H1 (cell line): ENCODE measurements around the gene DYDC2. TPM values are rescaled to one million over a fixed set of nuclear protein-coding genes. Genes with fewer than 3 reads are reported as not detected.

Experiments used
- RAD21 ChIP-seq, 2 experiments: IDR thresholded peaks in 1 of 2; conservative IDR thresholded peaks in 1 of 2; 2 replicates each; pipeline ENCODE4 v1.6.1; 2011; ENCODE audit warnings: low read depth in 2 of 2, low read length in 2 of 2, improper control_type of control experiment in 1 of 2, inconsistent platforms in 1 of 2, mild to moderate bottlenecking in 1 of 2, moderate library complexity in 1 of 2
- TAF7 ChIP-seq: optimal IDR thresholded peaks from 2 replicates; pipeline ENCODE3; 2011; ENCODE audit warnings: low read depth, mild to moderate bottlenecking, inconsistent platforms, low read length, moderate library complexity, borderline replicate concordance
- polyA plus RNA-seq, 7 experiments: library from polyadenylated mRNA; depleted of rRNA in 3 of 7; stranded (reverse) in 5 of 7; unstranded in 2 of 7; fragments of >200 nt in 5 of 7; fragments of 200-250 nt in 2 of 7; gene quantifications; 1 replicate in 5 of 7; 2 replicates in 1 of 7; 4 replicates in 1 of 7; pipeline versions ENCODE4 v1.2.1 to v1.2.3, GENCODE V29; 2011 to 2013; ENCODE audit warnings: missing spikeins in 2 of 7, mixed read lengths in 2 of 7
- total RNA-seq: library from RNA; stranded (reverse); fragmentation: NEBNext Ultra II Directional; extraction: Animal tissue kit (Norgen Biotek cat#: 25700); gene quantifications from 2 replicates; pipeline ENCODE4 v1.2.1, GENCODE V29; 2021
- TF ChIP-seq, protein P1 (sequence below): fragments of 300-600 bp; sonication (generic); IDR thresholded peaks from 2 replicates; pipeline ENCODE4 v1.7.1; 2012; ENCODE audit warnings: low read length, moderate library complexity, mild to moderate bottlenecking, inconsistent platforms; ENCODE audit not compliant: insufficient replicate concordance

Gene DYDC2
- total and polyA plus RNA-seq, 2 of the 8 experiments (the other 6 are each of a cell fraction or from before 2014, with no cell fraction given): 1.5 to 5.2 TPM

DNA sequence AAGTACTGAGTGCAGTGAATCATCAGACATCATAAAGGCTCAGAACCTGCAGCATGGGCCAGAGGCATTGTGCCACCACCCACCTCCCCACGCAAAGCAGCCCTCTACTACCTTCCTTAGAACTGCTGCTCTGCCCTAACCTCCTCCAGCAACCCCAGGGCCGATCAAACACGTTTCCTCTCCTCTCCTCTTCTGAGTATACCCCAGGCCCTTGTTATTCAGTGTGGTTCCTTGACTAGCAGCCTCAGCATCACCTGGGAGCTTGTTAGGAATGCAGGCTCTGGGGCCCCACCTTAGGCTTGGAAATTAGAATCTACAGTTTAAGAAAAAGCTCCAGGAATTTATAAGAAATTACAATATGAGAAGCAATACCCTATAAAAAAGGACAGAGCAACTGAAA lies 33.3 kb upstream of the DYDC2 start (continued):
- TF ChIP-seq, protein P1, sequence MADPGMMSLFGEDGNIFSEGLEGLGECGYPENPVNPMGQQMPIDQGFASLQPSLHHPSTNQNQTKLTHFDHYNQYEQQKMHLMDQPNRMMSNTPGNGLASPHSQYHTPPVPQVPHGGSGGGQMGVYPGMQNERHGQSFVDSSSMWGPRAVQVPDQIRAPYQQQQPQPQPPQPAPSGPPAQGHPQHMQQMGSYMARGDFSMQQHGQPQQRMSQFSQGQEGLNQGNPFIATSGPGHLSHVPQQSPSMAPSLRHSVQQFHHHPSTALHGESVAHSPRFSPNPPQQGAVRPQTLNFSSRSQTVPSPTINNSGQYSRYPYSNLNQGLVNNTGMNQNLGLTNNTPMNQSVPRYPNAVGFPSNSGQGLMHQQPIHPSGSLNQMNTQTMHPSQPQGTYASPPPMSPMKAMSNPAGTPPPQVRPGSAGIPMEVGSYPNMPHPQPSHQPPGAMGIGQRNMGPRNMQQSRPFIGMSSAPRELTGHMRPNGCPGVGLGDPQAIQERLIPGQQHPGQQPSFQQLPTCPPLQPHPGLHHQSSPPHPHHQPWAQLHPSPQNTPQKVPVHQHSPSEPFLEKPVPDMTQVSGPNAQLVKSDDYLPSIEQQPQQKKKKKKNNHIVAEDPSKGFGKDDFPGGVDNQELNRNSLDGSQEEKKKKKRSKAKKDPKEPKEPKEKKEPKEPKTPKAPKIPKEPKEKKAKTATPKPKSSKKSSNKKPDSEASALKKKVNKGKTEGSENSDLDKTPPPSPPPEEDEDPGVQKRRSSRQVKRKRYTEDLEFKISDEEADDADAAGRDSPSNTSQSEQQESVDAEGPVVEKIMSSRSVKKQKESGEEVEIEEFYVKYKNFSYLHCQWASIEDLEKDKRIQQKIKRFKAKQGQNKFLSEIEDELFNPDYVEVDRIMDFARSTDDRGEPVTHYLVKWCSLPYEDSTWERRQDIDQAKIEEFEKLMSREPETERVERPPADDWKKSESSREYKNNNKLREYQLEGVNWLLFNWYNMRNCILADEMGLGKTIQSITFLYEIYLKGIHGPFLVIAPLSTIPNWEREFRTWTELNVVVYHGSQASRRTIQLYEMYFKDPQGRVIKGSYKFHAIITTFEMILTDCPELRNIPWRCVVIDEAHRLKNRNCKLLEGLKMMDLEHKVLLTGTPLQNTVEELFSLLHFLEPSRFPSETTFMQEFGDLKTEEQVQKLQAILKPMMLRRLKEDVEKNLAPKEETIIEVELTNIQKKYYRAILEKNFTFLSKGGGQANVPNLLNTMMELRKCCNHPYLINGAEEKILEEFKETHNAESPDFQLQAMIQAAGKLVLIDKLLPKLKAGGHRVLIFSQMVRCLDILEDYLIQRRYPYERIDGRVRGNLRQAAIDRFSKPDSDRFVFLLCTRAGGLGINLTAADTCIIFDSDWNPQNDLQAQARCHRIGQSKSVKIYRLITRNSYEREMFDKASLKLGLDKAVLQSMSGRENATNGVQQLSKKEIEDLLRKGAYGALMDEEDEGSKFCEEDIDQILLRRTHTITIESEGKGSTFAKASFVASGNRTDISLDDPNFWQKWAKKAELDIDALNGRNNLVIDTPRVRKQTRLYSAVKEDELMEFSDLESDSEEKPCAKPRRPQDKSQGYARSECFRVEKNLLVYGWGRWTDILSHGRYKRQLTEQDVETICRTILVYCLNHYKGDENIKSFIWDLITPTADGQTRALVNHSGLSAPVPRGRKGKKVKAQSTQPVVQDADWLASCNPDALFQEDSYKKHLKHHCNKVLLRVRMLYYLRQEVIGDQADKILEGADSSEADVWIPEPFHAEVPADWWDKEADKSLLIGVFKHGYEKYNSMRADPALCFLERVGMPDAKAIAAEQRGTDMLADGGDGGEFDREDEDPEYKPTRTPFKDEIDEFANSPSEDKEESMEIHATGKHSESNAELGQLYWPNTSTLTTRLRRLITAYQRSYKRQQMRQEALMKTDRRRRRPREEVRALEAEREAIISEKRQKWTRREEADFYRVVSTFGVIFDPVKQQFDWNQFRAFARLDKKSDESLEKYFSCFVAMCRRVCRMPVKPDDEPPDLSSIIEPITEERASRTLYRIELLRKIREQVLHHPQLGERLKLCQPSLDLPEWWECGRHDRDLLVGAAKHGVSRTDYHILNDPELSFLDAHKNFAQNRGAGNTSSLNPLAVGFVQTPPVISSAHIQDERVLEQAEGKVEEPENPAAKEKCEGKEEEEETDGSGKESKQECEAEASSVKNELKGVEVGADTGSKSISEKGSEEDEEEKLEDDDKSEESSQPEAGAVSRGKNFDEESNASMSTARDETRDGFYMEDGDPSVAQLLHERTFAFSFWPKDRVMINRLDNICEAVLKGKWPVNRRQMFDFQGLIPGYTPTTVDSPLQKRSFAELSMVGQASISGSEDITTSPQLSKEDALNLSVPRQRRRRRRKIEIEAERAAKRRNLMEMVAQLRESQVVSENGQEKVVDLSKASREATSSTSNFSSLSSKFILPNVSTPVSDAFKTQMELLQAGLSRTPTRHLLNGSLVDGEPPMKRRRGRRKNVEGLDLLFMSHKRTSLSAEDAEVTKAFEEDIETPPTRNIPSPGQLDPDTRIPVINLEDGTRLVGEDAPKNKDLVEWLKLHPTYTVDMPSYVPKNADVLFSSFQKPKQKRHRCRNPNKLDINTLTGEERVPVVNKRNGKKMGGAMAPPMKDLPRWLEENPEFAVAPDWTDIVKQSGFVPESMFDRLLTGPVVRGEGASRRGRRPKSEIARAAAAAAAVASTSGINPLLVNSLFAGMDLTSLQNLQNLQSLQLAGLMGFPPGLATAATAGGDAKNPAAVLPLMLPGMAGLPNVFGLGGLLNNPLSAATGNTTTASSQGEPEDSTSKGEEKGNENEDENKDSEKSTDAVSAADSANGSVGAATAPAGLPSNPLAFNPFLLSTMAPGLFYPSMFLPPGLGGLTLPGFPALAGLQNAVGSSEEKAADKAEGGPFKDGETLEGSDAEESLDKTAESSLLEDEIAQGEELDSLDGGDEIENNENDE: no peak
- TF ChIP-seq TAF7 (no peak), RAD21 (IDR thresholded peaks at IDR 0.05 in 1 of 2, conservative IDR thresholded peaks at IDR 0.05 in 1 of 2; ENCODE audit: low read depth in 2 of 2, low read length in 2 of 2) (no peak)
